GM21717 (cell line): ENCODE measurements around the gene ATG2B.

ENCODE experiments used
- ATAC-seq: cut with Tn5 transposase; IDR thresholded peaks from one replicate; pipeline ENCODE4 v1.9.1; 2021; ENCODE audit warnings: mild to moderate bottlenecking, moderate library complexity; ENCODE audit not compliant: unreplicated experiment

Gene ATG2B

GRCh38 chr14:96272777-96273473 lies 90.2 kb downstream of the ATG2B start:
- ATAC-seq, result no peak

DNA sequence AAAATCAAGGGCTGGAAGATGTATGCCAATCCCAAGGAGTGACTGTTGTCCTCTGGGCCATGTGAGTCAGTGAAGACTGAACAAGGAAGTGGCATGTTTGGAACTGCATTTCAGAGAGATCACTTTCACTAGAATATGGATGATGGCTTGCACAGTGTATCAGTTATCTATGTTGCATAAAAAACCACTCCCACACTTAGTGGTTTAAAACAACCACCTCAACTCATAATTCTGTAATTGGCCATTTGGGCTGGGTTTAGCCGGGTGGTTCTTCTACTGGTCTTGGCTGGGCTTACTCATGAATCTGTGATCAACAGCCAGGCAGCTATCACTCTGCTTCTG lies 91.7 kb downstream of the ATG2B start:
- no peak for ATAC-seq

DNA sequence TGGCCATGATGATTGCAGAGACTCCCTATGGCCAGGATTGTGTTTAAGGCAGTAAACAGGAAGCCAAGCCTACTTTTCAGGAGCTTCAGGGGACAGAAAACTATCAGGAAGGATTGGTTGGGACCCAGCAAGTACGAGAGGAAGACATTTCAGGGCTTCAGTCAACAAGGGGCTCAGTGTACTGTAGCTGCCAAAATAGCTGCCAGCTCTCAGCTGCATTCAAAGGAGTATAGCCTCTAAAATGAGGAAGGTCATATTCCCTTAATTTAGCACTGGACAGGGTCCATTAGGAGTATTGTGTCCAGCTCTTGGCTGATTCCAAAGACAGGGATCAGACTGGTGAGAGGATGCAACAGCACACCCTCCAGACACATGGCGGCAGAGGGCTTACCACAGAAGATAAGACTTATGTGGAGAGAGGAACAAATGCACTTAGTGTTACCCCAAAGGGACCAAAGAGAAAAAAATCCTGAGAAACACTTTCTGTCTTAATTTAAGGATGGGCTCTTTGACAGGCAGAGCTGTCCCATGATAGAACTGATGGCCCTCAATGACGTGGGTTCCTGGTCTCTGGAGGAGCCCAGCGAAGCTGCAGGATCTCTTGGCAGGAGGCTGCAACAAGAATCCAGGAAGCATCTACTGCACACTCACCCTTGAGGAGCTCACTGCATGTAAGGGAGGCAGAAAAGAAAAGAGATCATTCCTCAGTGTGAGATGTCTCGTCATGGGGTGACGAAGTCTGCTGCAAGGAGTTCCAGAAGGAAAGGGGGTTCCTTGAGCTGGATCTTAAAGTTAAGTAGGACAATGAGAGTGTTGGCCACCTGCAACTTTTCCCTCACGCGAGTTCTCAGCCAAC lies 92.3 kb downstream of the ATG2B start:
- ATAC-seq, result no peak

DNA sequence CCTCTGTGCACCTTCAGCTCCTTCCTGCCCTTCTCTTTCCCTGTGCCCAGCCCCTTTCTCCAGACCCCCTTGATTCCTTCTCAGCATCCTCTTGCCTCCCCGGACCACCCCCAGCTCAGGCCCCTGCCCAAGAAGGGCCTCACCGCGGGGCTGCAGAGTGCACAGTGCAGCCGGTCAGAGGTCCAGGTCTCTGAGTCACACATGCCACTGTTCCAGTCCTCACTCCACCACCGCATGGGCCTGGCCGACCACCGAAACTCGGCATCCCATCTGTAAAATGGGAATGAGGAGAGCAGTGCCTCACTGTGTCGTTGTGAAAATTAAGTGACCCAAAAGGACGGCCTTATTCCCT lies 93.8 kb downstream of the ATG2B start:
- ATAC-seq, result no peak

DNA sequence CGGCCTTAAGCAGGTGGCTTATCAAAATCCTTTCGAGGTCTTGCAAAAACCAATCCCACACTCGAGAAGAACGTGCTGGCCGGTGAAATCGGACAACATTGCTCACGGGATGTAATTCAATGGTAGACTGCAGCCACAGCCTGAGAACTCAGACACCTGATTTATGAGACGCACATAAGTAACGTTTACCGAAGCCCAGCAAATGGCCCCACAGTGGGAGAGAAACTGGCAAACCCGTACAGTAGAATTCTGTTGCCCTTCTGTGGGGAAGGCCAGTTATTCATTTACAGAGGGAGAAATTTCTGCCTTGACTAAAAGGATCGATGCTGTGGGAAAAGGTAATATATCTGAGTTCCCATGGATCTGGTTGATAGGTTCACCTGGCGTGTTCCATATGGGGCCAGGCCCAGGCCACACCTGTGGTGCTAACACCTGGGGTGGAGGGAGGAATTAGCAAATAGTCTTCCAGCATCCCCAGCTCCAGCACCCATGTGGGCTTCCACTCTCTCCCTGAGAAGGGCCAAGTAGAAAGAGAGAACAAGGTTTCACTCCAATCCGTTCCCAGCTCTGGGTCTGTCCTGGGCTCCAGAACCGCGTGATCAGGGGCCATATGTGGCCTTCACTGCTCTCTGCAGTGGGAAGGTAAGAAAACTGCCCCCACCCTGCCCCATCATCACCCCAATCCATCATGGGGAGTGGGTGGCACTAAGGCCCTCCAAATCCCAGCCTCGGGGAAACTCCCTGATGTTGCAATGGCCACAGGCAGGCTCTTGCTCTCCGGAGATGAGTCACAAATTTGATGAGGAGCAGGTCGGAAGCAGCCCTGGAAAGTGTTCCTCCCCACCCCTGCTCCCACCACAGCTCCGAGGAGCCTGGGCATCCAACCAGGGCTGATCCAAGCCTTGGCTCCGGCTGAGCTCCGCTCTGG lies 94.4 kb downstream of the ATG2B start:
- ATAC-seq, result no peak

DNA sequence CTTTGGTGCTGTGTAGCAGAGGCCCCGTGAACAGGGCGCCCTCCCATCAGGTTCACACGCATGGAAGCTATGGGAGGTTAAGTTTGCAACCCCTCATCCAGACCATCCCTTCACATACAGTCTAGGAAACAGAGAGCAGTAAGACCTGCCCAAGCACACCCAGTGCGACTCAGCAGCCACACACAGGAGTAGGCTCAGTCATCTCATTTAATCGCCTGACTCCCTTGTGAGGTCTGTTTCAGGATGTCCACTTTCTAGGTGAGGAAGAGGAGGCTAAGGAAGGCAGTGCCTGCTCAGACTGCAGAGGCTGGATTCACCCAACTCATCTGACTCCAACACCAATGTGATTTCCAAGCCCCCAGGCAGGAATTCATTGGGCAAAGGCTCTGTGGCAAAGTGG lies 95.2 kb downstream of the ATG2B start:
- no peak for ATAC-seq

DNA sequence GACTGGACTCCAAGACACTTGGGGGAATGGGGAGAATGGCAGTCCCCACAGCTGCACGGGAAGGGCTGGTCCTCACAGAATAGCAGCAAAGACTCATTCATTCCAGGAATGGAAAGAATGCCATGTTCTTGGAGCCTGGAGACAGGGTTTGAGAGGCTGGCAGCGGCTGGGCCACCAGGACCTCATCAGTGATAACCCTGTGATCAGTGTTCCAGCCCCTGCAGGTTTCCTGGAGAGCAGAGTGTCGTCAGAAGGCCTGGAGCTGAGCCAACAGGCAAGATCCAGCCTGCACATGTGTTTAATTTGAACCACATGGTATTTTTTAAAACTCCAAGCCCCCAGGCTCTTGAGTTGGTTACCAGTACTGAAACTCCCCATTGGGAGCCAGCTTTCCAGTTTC lies 95.8 kb downstream of the ATG2B start:
- ATAC-seq, result no peak

DNA sequence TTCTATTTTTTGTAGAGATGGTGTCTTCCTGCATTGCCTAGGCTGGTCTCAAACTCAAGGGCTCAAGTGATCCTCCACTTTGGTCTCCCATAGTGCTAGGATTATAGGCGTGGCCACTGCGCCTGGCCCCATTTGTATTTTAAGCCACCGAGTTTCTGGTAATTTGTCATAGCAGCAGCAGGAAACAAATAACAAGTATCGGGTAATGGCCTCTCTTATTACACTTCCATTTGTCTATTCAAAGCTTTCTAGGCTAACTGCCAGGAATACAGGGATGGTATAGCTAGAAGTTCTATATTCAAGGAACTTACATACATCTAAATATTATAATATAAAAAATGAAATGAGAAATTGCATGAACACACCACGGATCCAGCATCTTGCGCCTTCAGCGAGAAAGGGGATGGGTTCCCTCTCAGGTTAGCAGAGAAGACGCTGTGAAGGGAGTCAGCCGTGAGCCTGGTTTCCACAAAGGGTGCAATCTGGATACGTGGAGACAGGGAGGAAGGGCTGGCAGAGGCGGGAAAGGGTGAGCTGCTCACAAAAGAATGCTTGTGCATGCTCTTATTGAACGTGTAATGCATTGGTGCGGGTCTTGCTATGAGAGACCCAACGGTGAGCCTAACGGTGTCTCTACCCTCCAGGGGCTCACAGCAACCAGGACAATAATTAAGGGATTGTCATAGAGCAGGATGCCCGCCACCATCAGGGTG lies 97.6 kb downstream of the ATG2B start:
- no peak for ATAC-seq

DNA sequence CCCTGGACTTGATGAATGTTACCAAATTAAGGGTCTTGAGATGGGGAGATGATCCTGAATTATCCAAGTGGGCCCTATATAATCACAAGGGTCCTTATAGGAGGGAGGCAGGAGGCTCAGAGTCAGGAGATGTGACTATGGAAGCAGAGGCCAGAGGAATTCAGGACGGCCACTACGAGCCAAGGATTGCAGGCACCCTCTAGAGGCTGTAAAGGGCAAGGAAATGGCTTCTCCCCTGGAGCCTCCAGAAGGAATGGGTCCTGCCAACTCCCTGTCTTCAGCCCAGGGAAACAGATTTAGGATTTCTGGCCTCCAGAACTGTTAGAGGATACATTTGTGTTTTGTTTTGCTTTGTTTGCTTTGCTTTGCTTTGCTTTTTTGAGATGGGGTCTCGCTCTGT lies 98.3 kb downstream of the ATG2B start:
- ATAC-seq, result no peak

DNA sequence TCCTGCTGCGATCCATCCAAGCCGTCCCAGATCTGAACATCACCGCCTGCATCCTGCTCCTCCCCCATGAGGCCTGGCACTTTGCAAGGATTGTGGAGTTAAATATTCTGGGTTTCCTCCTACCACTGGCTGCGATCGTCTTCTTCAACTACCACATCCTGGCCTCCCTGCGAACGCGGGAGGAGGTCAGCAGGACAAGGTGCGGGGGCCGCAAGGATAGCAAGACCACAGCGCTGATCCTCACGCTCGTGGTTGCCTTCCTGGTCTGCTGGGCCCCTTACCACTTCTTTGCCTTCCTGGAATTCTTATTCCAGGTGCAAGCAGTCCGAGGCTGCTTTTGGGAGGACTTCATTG lies 99.0 kb downstream of the ATG2B start:
- ATAC-seq, result no peak

- ATAC-seq, result no peak
These were observed 99.6 kb downstream of the ATG2B start for GRCh38 chr14:96263347-96264199.

GRCh38 chr14:96261772-96262655 lies 101.1 kb downstream of the ATG2B start:
- ATAC-seq, result no peak

GRCh38 chr14:96261053-96261452 lies 102.1 kb downstream of the ATG2B start:
- no peak for ATAC-seq

GRCh38 chr14:96260341-96260821 lies 102.8 kb downstream of the ATG2B start:
- ATAC-seq, result no peak

- ATAC-seq, result no peak
These were observed 105.2 kb downstream of the ATG2B start for GRCh38 chr14:96257900-96258299.

- no peak for ATAC-seq
These were observed 106.1 kb downstream of the ATG2B start for GRCh38 chr14:96257056-96257455.

DNA sequence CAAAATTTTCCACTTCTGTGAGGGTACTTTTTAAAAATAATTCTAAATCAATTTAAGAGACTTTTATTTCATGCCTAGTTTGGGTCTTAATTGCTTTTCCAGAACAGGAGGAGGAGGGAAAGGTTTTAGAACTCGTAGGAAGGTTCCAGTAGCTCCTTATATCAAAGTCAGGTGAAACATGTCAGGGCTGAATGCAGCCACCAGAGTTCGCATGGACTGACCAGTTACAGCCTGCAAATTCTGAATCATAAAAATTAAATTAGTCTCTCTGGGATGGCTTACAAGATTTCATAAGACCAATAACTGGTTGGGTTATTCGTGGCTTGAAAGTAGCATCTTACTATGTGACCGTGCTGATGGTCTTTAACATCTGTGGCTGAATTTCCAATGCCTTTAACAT lies 106.7 kb downstream of the ATG2B start:
- no peak for ATAC-seq

- no peak for ATAC-seq
These were observed 107.4 kb downstream of the ATG2B start, which contains the start of gene BDKRB1 for GRCh38 chr14:96255501-96256366. BDKRB1 (plus strand) TSS chr14:96256210; CDS start chr14:96263683, 7,473 bp downstream.
